WTC11 (cell line): ENCODE results near the gene RNASE11.

Experiments
- TF ChIP-seq, protein P1 (sequence below): sonication (generic); formaldehyde crosslinking; IDR thresholded peaks from 2 replicates; pipeline ENCODE4 v1.8.0; 2022; ENCODE audit warnings: mild to moderate bottlenecking, missing genetic modification reagents
- TF ChIP-seq, protein P2 (sequence below): fragments of 200-600 bp; IDR thresholded peaks from 2 replicates; pipeline ENCODE4 v1.8.0; 2022; ENCODE audit warnings: antibody characterized with exemption

DNA sequence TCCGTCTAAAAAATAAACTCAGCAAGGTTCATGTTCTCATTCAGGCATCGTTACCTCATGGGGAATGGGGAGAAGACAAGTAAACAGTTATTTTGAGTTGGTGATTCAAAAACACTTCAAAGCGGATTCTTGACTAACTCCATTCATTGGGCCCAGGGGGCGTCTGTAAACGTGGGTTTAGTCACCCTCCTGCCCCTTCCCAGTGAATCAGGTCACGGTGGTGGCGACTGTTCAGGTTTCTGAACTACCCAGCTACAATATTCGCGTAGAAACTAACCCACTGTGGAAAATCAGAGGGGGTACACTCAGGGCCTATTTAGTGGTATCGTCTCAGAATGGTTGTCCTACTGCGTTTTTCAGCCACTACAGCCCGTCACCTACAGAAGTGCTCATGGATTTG is 38.5 kb upstream of the RNASE11 start:
- TF ChIP-seq, protein P1, sequence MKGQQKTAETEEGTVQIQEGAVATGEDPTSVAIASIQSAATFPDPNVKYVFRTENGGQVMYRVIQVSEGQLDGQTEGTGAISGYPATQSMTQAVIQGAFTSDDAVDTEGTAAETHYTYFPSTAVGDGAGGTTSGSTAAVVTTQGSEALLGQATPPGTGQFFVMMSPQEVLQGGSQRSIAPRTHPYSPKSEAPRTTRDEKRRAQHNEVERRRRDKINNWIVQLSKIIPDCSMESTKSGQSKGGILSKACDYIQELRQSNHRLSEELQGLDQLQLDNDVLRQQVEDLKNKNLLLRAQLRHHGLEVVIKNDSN (CRISPR knock-in tag), result no peak
- TF ChIP-seq, protein P2, sequence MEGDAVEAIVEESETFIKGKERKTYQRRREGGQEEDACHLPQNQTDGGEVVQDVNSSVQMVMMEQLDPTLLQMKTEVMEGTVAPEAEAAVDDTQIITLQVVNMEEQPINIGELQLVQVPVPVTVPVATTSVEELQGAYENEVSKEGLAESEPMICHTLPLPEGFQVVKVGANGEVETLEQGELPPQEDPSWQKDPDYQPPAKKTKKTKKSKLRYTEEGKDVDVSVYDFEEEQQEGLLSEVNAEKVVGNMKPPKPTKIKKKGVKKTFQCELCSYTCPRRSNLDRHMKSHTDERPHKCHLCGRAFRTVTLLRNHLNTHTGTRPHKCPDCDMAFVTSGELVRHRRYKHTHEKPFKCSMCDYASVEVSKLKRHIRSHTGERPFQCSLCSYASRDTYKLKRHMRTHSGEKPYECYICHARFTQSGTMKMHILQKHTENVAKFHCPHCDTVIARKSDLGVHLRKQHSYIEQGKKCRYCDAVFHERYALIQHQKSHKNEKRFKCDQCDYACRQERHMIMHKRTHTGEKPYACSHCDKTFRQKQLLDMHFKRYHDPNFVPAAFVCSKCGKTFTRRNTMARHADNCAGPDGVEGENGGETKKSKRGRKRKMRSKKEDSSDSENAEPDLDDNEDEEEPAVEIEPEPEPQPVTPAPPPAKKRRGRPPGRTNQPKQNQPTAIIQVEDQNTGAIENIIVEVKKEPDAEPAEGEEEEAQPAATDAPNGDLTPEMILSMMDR, result no peak
